Osteocyte (in vitro differentiated cells): ENCODE measurements around the gene MST1. TPM values are rescaled to one million over a fixed set of nuclear protein-coding genes. Genes with fewer than 3 reads are reported as not detected.

Experiments used
- DNase-seq: peaks from one replicate; pipeline ENCODE4 v3.0.0; 2021; ENCODE audit warnings: mixed read lengths; ENCODE audit not compliant: unreplicated experiment; ENCODE audit errors: extremely low spot score
- H3K27ac Mint-ChIP-seq: one replicate; pipeline ENCODE4 v1.8.0; 2021; ENCODE audit warnings: mild to moderate bottlenecking, mixed read lengths; ENCODE audit not compliant: unreplicated experiment
- H3K27me3 Mint-ChIP-seq: one replicate; pipeline ENCODE4 v1.8.0; 2021; ENCODE audit warnings: mixed read lengths; ENCODE audit not compliant: unreplicated experiment
- H3K36me3 Mint-ChIP-seq: one replicate; pipeline ENCODE4 v1.8.0; 2021; ENCODE audit warnings: mixed read lengths; ENCODE audit not compliant: unreplicated experiment
- H3K4me1 Mint-ChIP-seq: one replicate; pipeline ENCODE4 v1.8.0; 2021; ENCODE audit warnings: mixed read lengths; ENCODE audit not compliant: unreplicated experiment
- H3K4me3 Mint-ChIP-seq: one replicate; pipeline ENCODE4 v1.8.0; 2021; ENCODE audit warnings: mild to moderate bottlenecking, moderate library complexity, mixed read lengths; ENCODE audit not compliant: unreplicated experiment
- H3K9me3 Mint-ChIP-seq: one replicate; pipeline ENCODE4 v1.8.0; 2021; ENCODE audit warnings: mixed read lengths; ENCODE audit not compliant: unreplicated experiment
- CTCF ChIP-seq: fragments of 200-600 bp; sonication (generic); IDR thresholded peaks from 2 replicates; pipeline ENCODE4 v1.5.0; 2021; ENCODE audit warnings: antibody characterized with exemption, mild to moderate bottlenecking, moderate library complexity
- total RNA-seq: library from RNA; stranded (reverse); gene quantifications from 2 replicates; pipeline ENCODE4 v1.2.1, GENCODE V29; 2021

Gene MST1
- total RNA-seq, 1 donor from 2014 or later = 38.3 TPM

GRCh38 chr3:49666592-49666991, 22.7 kb downstream of the MST1 start:
- Mint-ChIP-seq H3K4me1 (peaks cover 29% of the 10 kb centered on the region), H3K27ac (peak overlapping the region; percentile 27), H3K9me3 (no peaks in the 10 kb centered on the region), H3K4me3 (no peak overlapping the region), H3K36me3 (no peaks in the 10 kb centered on the region), H3K27me3 (no peaks in the 10 kb centered on the region)
- no peak for TF ChIP-seq CTCF
- DNase-seq = no peak

- Mint-ChIP-seq H3K4me1 (peaks cover 29% of the 10 kb centered on the region), H3K36me3 (no peaks in the 10 kb centered on the region), H3K9me3 (no peaks in the 10 kb centered on the region), H3K4me3 (no peak overlapping the region), H3K27me3 (no peaks in the 10 kb centered on the region), H3K27ac (no peak overlapping the region)
- no peak for DNase-seq
- no peak for TF ChIP-seq CTCF
Observed at GRCh38 chr3:49665822-49666519, 23.3 kb downstream of the MST1 start.

GRCh38 chr3:49664300-49664699, 25.0 kb downstream of the MST1 start:
- Mint-ChIP-seq H3K9me3 (no peaks in the 10 kb centered on the region), H3K4me3 (no peak overlapping the region), H3K4me1 (peaks cover 27% of the 10 kb centered on the region), H3K27me3 (no peaks in the 10 kb centered on the region), H3K36me3 (no peaks in the 10 kb centered on the region), H3K27ac (no peak overlapping the region)
- no peak for TF ChIP-seq CTCF
- DNase-seq = no peak

- Mint-ChIP-seq H3K4me3 (no peak overlapping the region), H3K27ac (no peak overlapping the region), H3K36me3 (no peaks in the 10 kb centered on the region), H3K4me1 (peaks cover 22% of the 10 kb centered on the region), H3K9me3 (no peaks in the 10 kb centered on the region), H3K27me3 (no peaks in the 10 kb centered on the region)
- no peak for TF ChIP-seq CTCF
- no peak for DNase-seq
Observed at GRCh38 chr3:49663831-49664230, 25.4 kb downstream of the MST1 start.

GRCh38 chr3:49662720-49663413, 26.4 kb downstream of the MST1 start:
- Mint-ChIP-seq H3K9me3 (no peaks in the 10 kb centered on the region), H3K27ac (no peak overlapping the region), H3K4me1 (peaks cover 12% of the 10 kb centered on the region), H3K36me3 (no peaks in the 10 kb centered on the region), H3K27me3 (no peaks in the 10 kb centered on the region), H3K4me3 (no peak overlapping the region)
- DNase-seq = no peak
- no peak for TF ChIP-seq CTCF
